GM10248 (cell line): ENCODE data around the gene BTNL9.
"Not testable (repeated sequence)": the region's sequence is repeated elsewhere in the genome, so short reads cannot be mapped to it uniquely, and the experiment has no call there.

ENCODE experiments used
- CTCF ChIA-PET: fragments of 300-600 bp; sonication (Branson Sonifier 250); formaldehyde crosslinking; extraction: SDS; loops from one replicate; lab custom pipeline; 2021; ENCODE audit warnings: antibody characterized with exemption; lab: Yijun Ruan, JAX
- POLR2A ChIA-PET: fragments of 350-650 bp; sonication (Branson Sonifier 250); formaldehyde crosslinking; extraction: SDS; loops from one replicate; lab custom pipeline; 2020; ENCODE audit warnings: antibody characterized with exemption; lab: Yijun Ruan, JAX
- DNase-seq: peaks from one replicate; pipeline ENCODE4 v3.0.0; 2012; ENCODE audit errors: extremely low spot score
- TF ChIP-seq, protein P1 (sequence below): IDR thresholded peaks from 2 replicates; pipeline ENCODE4 v1.5.1; 2012; ENCODE audit warnings: mild to moderate bottlenecking, low read depth; ENCODE audit errors: extremely low read depth, missing control alignments, control extremely low read depth

Gene BTNL9

DNA sequence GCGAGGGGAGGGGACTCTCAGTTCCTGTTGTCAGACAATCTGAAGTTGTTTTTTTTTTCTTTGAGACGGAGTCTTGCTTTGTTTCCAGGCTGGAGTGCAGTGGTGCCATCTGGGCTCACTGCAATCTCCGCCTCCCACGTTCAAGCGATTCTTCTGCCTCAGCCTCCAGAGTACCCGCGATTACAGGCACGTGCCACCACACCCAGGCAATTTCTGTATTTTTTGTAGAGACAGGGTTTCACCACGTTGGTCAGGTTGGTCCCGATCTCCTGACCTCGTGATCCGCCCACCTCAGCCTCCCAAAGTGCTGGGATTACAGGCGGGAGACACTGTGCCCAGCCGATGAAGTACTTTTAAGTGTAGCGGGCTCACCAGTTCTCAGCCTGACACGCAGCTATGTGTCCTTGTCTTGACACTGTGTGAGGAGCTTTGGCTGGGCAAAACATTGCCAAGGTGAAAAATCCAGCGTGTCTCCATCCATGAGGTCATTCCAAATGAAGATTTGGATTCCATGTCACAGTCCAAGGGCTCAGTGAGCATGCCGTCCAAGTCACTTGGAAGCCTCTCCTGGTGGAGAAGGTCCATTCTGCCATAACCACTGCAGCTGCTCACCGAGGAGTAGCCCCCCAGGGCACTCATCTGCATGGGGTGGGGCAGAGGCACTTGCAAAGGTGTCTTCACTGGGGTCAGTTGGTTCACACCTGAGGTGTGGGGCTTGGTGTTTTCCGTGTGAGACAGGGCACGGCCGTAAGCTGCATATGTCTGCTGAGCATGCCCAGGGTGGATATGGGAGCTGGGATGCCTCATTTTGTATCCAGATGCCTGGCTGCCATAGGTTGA lies 58.9 kb downstream of the BTNL9 start:
- ChIA-PET CTCF (interaction anchor here (1.0 to 1.1 kb wide), 2 partner anchors 17 to 314 kb away, joined by 3 read pairs; no protein-coding TSS in a partner anchor), POLR2A (no interaction called here)
- TF ChIP-seq, protein P1, sequence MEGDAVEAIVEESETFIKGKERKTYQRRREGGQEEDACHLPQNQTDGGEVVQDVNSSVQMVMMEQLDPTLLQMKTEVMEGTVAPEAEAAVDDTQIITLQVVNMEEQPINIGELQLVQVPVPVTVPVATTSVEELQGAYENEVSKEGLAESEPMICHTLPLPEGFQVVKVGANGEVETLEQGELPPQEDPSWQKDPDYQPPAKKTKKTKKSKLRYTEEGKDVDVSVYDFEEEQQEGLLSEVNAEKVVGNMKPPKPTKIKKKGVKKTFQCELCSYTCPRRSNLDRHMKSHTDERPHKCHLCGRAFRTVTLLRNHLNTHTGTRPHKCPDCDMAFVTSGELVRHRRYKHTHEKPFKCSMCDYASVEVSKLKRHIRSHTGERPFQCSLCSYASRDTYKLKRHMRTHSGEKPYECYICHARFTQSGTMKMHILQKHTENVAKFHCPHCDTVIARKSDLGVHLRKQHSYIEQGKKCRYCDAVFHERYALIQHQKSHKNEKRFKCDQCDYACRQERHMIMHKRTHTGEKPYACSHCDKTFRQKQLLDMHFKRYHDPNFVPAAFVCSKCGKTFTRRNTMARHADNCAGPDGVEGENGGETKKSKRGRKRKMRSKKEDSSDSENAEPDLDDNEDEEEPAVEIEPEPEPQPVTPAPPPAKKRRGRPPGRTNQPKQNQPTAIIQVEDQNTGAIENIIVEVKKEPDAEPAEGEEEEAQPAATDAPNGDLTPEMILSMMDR: no peak
- DNase-seq: no peak

DNA sequence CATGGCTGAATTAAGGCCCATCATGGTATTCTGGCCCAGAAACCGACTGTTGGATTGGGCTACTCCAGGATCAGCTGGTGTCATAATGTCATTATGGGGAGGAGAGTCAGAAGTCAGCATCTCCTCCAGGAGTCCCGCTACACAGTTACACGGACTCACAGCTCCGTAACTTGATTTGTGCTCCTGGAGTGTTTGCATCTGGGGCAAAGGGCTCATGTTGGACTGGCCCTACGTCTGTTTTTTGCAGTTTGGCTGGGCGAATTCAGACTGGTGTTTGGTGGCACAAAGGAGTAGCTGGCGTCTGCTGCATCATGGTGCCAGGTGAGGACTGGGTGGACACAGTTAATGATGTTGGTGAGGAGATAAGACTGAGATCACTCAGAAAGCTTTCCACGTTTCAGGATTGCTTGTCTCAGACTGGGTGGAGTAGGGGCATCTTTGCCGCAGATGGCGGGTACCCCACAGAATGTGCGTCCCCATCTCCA lies 59.6 kb downstream of the BTNL9 start:
- ChIA-PET CTCF (interaction anchor here (0.7 to 1.1 kb wide), 3 partner anchors 18 to 315 kb away, joined by 3 read pairs; no protein-coding TSS in a partner anchor), POLR2A (no interaction called here)
- no peak for DNase-seq
- TF ChIP-seq, protein P1: no peak

DNA sequence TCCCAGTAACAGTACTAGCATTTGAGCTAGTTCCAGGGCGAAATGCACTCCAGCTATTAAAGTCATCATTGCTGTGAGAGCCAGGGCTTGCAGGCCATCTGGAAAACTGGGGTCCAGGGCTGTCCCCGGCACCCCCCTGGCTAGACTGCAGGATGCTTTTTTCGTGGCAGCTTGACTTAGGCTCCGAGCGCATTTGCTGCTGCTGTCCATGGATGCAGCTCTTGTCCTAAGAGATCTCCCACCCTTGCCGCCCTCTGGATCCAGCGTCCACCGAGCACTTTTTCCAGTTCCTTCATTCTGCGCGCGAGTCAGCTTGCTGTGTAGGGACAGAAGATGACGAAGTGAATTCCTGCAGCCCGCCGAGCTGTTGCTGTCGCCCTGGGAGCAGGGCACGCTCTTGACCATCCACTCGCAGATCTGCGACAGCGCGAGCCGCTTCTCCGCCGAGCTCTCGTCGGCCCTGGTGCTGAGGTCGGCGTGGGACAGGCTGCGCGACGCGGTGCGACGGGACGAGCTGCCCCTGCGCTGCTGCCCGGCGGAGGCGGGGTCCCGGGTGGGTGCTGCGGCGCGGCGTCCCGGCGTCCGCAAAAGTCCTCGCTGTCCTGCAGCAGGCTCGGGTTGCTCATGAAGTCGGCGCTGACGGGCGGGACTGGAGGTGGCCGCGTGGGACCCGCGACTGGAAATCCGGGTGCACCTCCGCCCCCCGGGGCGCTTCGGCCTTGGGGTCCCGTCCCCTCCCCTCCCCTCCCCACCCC lies 60.2 kb downstream of the BTNL9 start:
- TF ChIP-seq, protein P1: no peak
- DNase-seq: no peak
- POLR2A ChIA-PET: no interaction called here
- CTCF ChIA-PET: interaction anchor here (0.7 to 1.1 kb wide), 2 partner anchors 18 kb away, joined by 3 read pairs; no protein-coding TSS in a partner anchor

DNA sequence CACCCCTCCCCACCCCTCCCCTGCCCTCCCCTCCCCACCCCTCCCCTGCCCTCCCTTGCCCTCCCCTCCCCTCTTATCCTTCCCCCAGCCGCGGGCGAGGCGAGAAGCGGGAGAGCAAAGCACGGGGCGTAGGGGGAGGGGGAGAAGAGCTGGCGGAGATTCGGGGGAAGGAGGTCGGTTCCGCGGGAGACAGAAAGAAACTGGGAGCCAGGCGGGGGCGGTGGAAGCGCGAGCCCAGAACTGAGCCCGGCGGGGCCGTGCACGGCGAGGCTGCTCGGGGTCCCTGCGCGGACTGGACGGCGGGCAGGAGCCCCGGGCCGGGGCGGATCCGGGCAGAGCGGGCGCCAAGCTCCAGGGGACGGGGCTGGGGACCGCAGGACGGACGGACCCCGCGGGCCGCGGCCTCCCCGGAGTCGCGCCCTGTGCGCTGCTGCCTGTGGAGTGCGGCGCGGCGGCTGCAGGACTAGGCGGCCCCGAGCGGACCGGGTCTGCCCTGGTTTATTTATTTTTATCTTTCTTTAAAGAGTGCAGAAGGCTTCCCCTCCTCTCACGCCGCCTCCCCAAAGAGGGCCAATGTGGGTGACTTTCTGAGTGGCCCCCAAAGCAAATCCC lies 61.1 kb downstream of the BTNL9 start:
- CTCF ChIA-PET, POLR2A ChIA-PET, DNase-seq: not testable (repeated sequence)

DNA sequence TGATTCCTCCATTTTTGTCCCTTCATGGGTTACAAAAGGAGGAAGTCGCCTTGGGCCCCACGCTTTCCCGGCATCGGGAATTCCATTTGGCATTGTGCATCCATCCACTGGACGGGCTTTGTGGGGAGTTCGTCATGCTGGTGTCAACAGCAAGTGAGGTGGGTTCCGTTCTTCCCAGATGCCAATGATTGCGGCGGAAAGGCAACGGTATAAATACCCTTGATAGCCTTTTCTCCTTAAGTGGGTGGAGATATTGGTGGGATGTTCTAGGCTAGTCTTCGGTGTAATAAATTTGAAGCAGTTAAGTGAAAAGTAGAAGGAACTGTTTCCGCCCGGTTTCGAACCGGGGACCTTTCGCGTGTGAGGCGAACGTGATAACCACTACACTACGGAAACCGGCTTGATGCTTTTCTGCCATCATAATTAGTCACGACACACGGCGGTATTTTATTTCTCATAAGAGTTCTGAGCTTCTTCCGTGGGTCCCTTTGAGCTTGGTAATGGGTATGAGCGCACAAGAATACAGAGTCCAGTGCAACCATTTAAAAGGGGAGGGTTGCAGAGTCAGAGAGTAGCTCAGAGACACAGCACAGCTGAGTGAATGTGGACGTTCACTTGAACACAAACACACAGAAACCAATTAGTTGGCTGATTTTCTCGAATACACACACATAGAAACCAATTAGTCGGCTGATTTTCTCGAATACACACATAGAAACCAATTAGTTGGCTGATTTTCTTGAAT lies 62.0 kb downstream of the BTNL9 start:
- CTCF ChIA-PET, DNase-seq, POLR2A ChIA-PET: not testable (repeated sequence)

DNA sequence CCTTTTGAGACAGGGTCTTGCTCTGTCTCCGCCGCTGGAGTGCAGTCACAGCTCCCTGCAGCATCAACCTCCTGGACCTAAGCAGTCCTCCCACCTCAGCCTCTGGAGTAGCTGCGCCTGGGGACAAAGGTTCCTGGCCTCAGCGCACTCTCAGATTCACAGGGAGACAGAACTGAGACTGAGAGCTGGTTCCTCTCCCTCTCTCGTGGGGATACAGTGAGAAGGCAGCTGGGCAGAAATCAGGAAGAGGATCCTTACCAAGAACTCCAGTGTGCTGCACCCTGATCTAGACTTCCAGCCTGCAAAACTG lies 64.1 kb downstream of the BTNL9 start:
- CTCF ChIA-PET, POLR2A ChIA-PET, DNase-seq: not testable (repeated sequence)

DNA sequence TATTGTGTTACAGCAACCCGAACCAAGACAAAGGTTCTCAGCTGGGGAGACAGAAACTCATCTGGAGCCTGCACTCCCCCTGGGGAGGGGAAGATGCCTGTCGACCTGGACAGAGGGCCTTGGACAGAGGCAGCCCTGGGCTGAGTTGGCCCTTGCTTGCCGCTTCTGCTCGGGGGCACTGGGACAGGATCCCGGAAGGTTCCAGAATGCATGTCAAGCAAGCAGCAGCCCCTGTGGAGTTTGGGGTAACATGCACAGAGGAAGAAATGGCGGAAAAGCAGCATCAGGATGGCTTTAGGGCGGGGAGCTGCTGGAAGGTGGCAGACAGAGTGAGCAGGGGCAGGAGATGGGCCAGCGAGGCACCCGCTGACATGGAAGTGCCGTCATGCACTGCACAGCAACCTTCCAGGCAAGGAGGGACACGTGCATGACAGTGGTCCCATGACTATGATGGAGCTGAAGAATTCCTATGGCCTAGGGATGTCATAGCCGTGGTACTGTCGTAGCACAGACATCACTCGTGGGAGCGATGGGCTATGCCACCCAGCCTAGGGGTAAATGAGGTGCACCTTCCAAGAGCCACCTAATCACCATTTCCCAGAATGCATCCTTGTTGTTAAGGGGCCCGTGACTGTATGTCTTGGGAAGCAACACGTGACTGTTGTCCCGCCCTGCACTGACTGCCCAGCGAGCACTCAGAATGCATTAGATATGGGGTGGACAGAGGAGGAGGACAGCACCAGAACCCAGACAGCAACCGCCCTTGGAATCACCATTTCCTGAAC lies 64.7 kb downstream of the BTNL9 start:
- DNase-seq, CTCF ChIA-PET, POLR2A ChIA-PET: not testable (repeated sequence)
